GM19099 (cell line): ENCODE data around the gene NELL1.

Experiments
- POLR2A ChIP-seq: IDR thresholded peaks from 3 replicates; pipeline ENCODE4 v1.6.1; 2011; ENCODE audit warnings: low read depth; ENCODE audit not compliant: insufficient read length; ENCODE audit errors: extremely low read depth

NELL1 gene

DNA sequence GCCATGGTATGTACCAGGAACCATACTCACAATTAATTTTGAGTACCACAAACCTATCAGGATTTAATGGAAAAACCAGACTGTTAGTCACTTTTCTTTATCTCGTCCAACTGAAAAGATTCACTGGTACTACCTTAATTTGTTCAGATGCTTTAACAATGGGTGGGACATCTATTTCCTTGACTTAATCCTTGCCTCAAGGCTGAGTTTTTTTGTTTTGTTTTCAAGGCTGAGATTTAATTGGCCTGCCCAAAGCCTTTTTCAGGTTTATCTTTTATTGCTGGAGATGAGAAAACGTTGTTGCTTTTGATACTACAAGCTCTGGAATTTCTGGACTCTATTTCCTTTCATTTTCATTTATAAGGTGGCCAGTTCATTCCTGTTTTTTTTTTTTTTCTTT, 50.4 kb downstream of the NELL1 start:
- TF ChIP-seq POLR2A: no peak

- no peak for TF ChIP-seq POLR2A
Observed at GRCh38 chr11:20723366-20723765, 54.0 kb downstream of the NELL1 start.

DNA sequence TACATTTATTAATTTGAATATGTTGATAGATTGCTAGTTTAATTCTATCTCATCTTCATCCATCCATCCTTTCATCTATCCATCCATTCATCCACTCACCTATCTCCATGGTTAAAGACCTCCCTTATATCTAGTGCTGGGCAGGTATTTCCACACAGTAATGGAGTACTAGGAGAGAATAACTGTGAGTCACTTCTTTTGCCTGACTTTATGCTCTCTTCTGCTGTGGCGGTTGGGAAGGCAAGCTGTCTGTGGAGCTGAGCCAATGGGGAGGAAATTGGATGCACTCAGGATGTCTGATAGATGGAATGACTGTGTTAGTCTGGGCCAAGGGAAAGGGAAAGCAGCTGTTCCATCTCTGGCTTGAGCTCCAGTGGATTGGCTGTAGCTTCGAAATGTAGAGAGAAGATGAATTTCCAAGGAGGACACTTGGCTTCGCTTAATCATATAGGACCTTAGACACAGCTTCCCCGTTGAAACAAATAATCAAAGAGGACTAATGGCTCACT, 60.3 kb downstream of the NELL1 start:
- TF ChIP-seq POLR2A: no peak

GRCh38 chr11:20731676-20732215, 62.4 kb downstream of the NELL1 start:
- TF ChIP-seq POLR2A: no peak

- no peak for TF ChIP-seq POLR2A
Observed at GRCh38 chr11:20739107-20739506, 69.7 kb downstream of the NELL1 start.

DNA sequence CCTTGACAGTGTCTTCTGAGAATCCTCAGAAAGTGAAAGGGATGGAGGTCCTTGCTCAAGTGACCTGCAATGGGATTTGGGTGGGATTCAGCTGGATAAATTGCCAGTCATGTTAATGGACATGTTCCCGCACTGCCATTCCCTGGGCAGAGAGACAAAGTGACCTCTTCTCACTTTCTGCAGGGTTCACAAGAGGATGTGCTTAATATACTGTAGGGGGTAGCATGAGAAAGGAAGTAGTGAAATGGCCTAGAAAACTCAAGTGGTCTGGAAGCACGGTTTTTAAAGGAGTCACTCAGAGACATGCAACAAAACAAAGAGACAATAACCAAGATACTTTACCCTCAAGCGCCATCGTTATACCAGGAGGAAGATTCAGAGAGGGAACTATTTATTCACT, 70.2 kb downstream of the NELL1 start:
- TF ChIP-seq POLR2A: no peak

GRCh38 chr11:20754933-20755332, 85.5 kb downstream of the NELL1 start:
- no peak for TF ChIP-seq POLR2A

DNA sequence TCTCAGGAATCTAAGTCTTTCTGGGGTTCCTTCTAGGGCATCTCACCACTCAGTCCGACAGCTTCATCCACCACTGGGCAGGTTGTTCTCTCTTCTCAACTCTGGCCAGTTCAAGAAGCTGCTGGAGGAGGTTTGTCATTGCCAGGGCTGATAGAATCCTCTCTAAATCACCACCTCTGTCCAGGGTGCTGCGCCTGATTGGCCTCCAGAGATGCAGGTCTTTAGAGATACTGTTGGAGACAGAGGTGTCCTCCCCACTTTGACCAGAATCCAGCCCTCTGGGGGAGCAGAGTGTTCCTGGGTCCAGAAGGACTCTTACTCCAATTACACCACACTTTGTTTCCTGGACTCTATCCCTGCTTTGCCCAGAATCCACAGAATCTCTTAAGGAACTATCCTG, 90.2 kb downstream of the NELL1 start:
- no peak for TF ChIP-seq POLR2A

DNA sequence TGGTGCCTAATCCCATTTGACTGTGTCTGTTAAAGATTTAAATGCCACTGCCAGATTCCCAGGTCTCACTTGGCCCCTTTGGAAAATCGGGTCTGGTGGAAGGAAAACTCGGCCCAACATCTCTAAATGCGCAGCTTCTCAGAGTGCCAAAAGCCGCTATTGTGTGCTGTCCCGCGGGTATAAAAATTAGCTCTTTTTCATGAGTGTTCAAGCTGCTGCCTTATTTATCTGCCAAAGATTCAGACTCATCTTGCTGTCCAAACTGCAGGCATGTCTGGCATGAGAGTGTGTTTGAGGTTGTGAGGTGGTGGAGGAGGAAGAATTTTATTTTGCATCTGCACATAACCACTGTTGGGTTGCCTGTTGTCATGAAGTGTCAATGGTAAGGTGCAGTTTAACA, 91.4 kb downstream of the NELL1 start:
- no peak for TF ChIP-seq POLR2A

DNA sequence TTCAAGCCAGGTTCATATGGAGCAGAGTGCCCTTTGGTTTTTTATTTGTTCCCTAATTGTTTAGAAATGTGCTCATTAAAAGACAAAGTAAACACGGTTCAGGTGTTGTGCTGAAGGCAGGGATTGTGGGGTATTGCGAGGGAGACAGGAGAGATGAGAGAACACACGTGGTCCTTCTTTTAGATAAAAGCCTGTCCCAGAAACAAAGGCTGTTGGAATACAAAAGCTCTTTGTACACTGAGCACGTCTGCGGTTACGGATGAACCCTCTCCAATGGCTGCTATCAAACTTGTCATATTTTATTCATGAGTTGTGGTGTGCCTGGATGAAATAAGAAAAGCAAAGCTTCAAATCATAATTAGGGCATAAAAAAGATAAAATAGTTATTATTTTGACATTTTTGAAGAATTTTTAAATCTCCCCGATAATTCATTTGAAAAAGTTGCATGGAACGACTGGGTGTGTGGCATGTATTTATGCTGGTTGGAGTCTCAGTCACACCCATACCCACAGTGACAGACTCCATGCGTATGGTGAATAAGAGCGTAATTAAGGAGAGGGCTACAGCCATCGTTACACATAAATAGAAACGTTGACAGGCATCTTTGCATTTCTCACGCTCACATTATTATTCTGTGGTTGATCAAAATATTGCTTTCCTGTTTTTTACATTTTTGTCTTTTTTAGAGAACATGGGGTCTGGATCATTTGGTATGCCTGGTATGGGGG, 92.9 kb downstream of the NELL1 start:
- TF ChIP-seq POLR2A: no peak

- TF ChIP-seq POLR2A: no peak
Observed at GRCh38 chr11:20762980-20763379, 93.6 kb downstream of the NELL1 start.

- TF ChIP-seq POLR2A: no peak
Observed at GRCh38 chr11:20770414-20770946, 101.1 kb downstream of the NELL1 start.

GRCh38 chr11:20771026-20771425, 101.6 kb downstream of the NELL1 start:
- TF ChIP-seq POLR2A: no peak

- no peak for TF ChIP-seq POLR2A
Observed at GRCh38 chr11:20771681-20772080, 102.3 kb downstream of the NELL1 start.

GRCh38 chr11:20775331-20775730, 105.9 kb downstream of the NELL1 start:
- TF ChIP-seq POLR2A: no peak

GRCh38 chr11:20782775-20783174, 113.4 kb downstream of the NELL1 start:
- TF ChIP-seq POLR2A: no peak
